Medulla oblongata (tissue), 1 donor: ENCODE data around the gene DRC3.

Experiments used
- DNase-seq: peaks from one replicate; pipeline ENCODE4 v3.0.0-alpha.2; 2015; ENCODE audit errors: extremely low spot score

DRC3 gene

GRCh38 chr17:18021372-18021771 lies 48.7 kb downstream of the DRC3 start:
- no peak for DNase-seq

GRCh38 chr17:18025241-18025944 lies 52.7 kb downstream of the DRC3 start:
- peak; percentile 53 for DNase-seq

GRCh38 chr17:18025945-18026776 lies 53.5 kb downstream of the DRC3 start:
- DNase-seq = peak; percentile 69

DNA sequence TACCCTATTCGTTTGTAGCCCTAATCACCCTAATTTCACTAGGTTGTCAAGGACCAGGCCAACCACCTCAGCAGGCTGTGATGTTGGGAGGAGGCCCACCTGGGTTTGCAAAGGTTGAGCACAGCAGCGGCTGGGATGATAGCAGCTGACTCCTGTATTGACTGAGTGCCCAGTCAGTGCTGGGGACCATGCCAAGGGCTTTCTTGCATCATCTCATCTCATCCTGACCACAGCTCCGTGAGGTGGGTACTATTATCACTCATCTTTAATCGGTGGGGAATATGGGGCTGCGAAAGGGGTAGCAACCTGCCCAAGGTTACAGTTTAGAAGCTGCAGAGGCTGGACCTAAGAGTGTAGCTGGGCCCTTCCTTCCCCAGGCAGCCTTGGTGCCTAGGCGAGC lies 54.6 kb downstream of the DRC3 start:
- DNase-seq = no peak

DNA sequence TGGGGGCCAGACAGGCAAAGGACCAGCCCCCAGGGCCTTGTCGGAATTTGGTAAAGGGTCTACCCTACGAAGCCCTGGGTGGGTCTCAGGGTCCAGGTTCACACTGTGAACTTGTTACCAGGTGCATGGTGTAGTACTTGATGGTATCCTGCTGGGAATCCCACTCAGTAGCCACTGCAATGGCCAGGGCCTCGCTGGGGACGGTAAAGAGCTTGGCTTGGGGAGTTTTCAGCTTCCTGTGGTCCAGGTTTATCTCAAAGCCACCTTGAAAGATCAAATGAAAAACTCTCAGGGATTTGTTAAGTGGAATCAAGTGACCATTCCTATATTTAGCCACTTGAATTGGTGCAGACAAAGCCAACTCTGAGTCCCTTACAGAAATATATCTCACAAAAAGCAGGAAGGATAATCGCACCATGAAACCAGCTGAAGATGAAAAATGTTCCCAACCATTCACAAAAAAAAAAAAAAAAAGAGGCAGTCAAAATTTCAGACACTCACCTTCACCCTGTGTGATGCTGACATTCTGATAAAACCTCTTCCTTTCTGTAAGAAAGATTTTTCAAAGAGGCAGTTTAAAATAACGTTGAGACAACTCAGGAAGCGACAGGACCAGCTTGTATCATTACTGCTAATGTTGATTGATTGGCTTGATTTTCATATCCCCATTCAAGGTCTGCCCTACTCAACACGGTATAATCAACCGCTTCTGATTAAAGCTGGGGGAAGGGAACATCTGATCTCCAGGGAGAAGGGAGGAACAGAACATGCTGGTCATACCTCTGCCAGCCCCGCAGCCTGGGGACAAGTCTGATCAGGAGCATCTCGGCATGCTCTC lies 55.7 kb downstream of the DRC3 start:
- DNase-seq = no peak

- no peak for DNase-seq
Measured at GRCh38 chr17:18028952-18029540, 56.4 kb downstream of the DRC3 start.

DNA sequence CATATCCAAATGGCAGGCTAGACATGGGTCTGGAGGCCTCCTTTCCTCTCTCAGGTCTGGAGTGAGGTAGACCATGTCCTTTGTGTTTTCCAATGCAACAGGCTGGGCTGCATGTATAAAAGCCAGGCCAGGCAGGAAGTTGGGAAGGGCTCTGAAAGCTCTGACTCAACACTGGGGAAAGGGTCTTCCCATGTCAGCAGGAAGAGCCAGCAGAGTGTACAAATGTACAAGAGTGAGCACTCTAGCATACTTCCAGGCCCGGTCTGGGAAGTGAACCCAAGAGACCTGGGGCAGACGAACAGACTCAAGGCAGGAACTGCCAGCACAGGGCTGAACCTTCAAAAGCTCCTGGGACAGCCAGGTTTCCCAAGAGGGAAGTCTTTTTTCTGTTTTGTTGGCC lies 59.3 kb downstream of the DRC3 start:
- no peak for DNase-seq

DNA sequence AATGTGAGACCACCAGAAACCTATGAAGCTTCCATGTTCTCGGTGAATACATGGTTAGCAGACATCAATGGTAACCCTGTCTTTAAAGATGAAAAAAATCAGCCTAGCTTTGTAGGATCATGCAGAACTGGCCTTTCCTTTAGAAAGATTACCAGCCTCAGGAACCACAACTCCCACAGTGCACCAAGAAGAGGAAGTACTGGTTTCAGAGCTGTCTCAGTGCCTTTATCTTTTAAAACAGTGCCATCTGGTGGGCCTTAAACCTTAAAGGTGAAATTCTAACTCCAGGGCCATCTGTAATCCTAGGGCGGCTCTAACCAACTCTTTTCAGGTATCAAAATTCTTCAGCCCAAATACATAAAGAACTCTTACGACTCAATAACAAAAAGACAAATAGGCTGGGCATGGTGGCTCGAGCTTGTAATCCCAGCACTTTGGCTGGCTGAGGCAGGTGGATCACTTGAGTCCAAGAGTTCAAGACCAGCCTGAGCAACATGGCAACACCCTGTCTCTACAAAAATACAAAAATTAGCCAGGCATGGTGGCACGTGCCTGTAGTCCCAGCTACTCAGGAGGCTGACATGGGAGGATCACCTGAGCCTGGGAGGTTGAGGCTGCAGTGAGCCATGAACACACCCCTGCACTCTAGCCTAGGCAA lies 60.9 kb downstream of the DRC3 start:
- peak; percentile 93 for DNase-seq

DNA sequence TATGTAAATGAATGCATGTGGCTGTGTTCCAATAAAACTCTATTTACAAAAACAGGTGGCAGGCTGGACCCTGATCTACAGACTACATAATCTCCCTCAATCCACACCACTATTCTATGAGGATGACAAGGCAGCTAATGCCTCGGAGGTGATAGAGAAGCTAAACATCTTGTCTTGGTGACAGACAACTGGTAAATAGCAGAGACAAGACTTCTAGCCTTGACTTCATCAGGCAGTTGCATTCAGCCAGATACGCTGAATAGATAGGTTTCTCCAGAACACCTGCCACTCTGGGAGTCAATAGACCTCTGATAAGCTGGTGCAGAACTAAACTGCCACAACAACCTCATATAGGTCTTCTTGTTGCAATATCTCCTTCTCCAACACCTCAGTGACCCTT lies 63.0 kb downstream of the DRC3 start:
- no peak for DNase-seq

- DNase-seq = peak; percentile 50
Measured at GRCh38 chr17:18037486-18037885, 64.8 kb downstream of the DRC3 start.

DNA sequence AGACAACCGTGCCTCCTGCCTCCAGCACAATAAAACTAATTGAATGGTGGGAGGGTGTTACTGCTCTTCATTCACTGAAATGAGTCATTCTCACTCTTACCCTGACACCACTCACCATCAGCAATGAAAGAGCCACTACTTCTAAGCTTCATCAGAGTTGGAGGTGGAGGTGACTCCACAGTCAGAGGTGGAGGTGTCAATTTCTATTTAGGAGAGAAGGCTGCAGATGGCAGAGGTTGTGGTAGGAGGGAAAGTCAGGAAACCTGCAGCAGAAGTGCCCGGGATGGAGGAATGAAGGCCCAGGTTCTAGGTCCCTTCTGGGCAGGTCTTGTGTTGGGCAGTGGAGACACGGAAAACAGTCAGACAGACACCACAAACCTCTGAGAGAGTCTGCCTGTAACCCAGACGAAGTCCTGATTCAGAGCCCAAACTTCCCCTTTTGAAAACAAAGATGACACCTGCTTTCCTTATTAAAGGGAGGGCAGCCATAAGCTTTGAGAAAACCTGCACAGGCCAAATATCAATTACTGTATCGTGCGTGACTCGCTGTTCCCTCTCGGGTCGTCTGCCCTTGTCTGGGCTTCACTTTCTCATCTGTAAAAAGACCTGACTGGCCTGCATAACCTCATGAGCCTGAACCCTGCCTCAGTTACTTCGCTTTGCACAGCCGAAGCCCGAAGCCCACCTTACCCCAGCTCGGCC lies 65.6 kb downstream of the DRC3 start:
- no peak for DNase-seq

GRCh38 chr17:18038861-18039534 lies 66.3 kb downstream of the DRC3 start, which contains the start of the genes ATPAF2 and GID4:
Gene ATPAF2, minus strand, starts transcription at chr17:18039168. Its CDS starts 155 bp downstream, at chr17:18039013.
Gene GID4, plus strand, starts transcription at chr17:18039408. Its CDS starts 57 bp downstream, at chr17:18039465.
- peak; percentile 99 for DNase-seq

DNA sequence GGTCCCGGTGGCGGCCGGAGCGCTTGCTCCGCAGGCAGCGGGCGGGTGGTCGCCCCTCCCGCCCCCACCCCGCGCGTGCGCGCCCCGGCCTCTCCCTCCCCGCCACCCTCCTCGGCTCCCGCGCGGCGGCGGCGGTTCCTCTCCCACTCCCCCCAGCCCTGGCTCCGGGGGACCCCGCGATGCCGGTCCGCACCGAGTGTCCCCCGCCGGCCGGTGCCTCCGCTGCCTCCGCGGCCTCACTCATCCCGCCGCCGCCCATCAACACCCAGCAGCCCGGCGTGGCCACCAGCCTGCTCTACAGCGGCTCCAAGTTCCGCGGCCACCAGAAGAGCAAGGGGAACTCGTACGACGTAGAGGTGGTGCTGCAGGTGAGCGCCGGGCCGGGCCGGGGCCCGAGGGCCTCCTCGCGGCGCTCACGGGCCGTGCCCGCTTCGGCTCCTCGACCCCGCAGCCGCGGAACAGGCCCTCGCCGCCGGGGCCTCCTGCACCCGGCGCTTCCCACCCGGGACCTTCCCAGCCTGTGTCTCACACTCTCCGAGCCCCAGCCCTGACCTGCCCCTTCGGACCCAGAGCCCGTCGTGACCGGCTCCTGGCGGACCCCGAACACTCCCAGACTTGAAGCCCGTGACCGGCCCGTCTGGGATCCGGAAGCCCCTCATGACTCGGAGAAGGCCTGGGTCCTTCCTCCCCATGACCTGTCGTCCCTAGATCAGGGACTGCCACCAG lies 67.0 kb downstream of the DRC3 start:
- no peak for DNase-seq

DNA sequence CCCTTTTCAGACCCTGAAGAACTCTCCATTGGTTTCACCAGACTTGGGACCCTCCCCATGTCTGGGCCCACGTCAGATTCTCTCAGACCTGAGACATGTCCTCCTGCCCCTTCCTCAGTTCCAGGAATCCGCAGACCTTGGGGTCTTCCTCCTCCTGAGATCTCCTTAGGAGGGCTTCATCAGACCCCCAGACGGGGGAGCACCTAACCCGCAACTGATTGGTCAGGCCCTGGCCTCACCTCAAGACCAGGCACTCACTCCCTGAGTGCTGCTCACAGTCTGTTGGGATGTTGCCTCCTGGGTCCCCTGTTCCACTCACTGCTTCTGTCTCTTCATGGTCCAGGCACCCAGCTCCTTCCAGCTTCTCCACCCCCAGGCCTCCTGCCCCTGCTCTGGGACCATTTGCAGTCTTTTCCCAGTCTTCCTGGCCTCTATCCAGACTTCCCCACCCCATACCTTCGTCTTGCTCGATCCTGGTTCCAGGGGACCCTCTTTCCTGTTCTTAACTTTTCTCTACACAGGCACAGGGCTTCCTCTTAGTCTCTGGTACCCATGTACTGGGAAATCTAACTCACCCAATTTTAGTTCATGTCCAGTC lies 67.7 kb downstream of the DRC3 start:
- no peak for DNase-seq

GRCh38 chr17:18041776-18042175 lies 69.1 kb downstream of the DRC3 start:
- DNase-seq = no peak

DNA sequence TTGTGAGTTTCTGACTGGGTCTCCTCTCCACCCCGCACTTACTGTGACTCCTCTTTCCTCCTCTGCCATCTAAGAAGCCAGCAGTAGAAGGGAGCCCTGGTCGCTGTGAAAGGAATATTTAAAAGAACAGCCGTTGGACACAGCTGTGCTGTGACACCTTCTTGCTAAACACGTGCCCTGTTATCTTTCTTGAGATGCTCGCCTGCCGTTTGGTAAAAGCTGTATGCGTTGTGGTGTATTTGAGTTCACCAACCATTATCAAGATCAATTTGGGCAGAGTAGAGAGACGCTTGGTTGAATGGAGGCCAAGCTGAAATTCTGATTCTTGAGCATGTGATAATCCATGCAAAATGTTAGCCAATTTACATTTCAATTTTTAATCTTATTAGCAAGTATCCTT lies 70.3 kb downstream of the DRC3 start:
- no peak for DNase-seq

GRCh38 chr17:18043491-18043890 lies 70.8 kb downstream of the DRC3 start:
- no peak for DNase-seq

- DNase-seq = no peak
Measured at GRCh38 chr17:18044609-18045008, 71.9 kb downstream of the DRC3 start.
